Epithelial cell of esophagus (primary cell): ENCODE results near the gene ZNG1A.
A peak's percentile ranks its signal among the peaks of the same experiment; 100 is the strongest.
"Not testable (repeated sequence)": the region's sequence is repeated elsewhere in the genome, so short reads cannot be mapped to it uniquely, and the experiment has no call there.

ENCODE experiments used
- DNase-seq: peaks from one replicate; pipeline ENCODE4 v3.0.0; 2010; ENCODE audit warnings: low read depth
- H3K4me3 ChIP-seq: 2 replicates; pipeline ENCODE4 v1.5.1; 2011; ENCODE audit warnings: mild to moderate bottlenecking, low read length, control low read depth
- CTCF ChIP-seq: IDR thresholded peaks from 2 replicates; pipeline ENCODE4 v1.5.1; 2011; ENCODE audit warnings: low read depth, mild to moderate bottlenecking, low read length, control low read depth, inconsistent platforms; ENCODE audit not compliant: insufficient read depth; ENCODE audit errors: missing control alignments

ZNG1A gene

GRCh38 chr9:211557-211956, 32.7 kb upstream of the ZNG1A start:
- DNase-seq, result peak; percentile 25
- TF ChIP-seq CTCF, result no peak
- H3K4me3 ChIP-seq, result no peak overlapping the region

- no peak for DNase-seq
- no peak for TF ChIP-seq CTCF
- no peak overlapping the region for H3K4me3 ChIP-seq
Measured at GRCh38 chr9:211036-211435, 32.2 kb upstream of the ZNG1A start.

- no peak overlapping the region for H3K4me3 ChIP-seq
- no peak for TF ChIP-seq CTCF
- DNase-seq, result no peak
Measured at GRCh38 chr9:209143-209758, 30.4 kb upstream of the ZNG1A start.

- no peak for TF ChIP-seq CTCF
- DNase-seq, result no peak
Measured at GRCh38 chr9:206481-206880, 27.6 kb upstream of the ZNG1A start.

GRCh38 chr9:199601-200000, 20.7 kb upstream of the ZNG1A start:
- not testable (repeated sequence) for DNase-seq

More at GRCh38 chr9:206481-206880, 27.6 kb upstream of the ZNG1A start:
- H3K4me3 ChIP-seq, result no peak overlapping the region

GRCh38 chr9:178140-178825, 573 bp downstream of the ZNG1A start:
- peak; percentile 4 for DNase-seq
- peak overlapping the region; percentile 43 for H3K4me3 ChIP-seq

More at GRCh38 chr9:199601-200000, 20.7 kb upstream of the ZNG1A start:
- not testable (repeated sequence) for H3K4me3 ChIP-seq

GRCh38 chr9:169757-170156, 9.1 kb downstream of the ZNG1A start:
- not testable (repeated sequence) for H3K4me3 ChIP-seq, DNase-seq

GRCh38 chr9:159871-160270, 19.0 kb downstream of the ZNG1A start:
- not testable (repeated sequence) for DNase-seq, H3K4me3 ChIP-seq

- H3K4me3 ChIP-seq, DNase-seq: not testable (repeated sequence)
Measured at GRCh38 chr9:151173-151572, 27.7 kb downstream of the ZNG1A start.

- not testable (repeated sequence) for DNase-seq
Measured at GRCh38 chr9:139880-140279, 39.0 kb downstream of the ZNG1A start.

GRCh38 chr9:117995-118467, 60.8 kb downstream of the ZNG1A start, which contains the start of gene FOXD4:
FOXD4 (minus strand) TSS chr9:118417; CDS start chr9:118119, 298 bp downstream.
- not testable (repeated sequence) for DNase-seq

More at GRCh38 chr9:139880-140279, 39.0 kb downstream of the ZNG1A start:
- not testable (repeated sequence) for H3K4me3 ChIP-seq

GRCh38 chr9:117144-117994, 61.5 kb downstream of the ZNG1A start:
- DNase-seq, H3K4me3 ChIP-seq: not testable (repeated sequence)

More at GRCh38 chr9:117995-118467, 60.8 kb downstream of the ZNG1A start, which contains the start of gene FOXD4:
- H3K4me3 ChIP-seq, result not testable (repeated sequence)

GRCh38 chr9:116239-117077, 62.4 kb downstream of the ZNG1A start:
- not testable (repeated sequence) for DNase-seq, H3K4me3 ChIP-seq
